Activated naive CD4-positive, alpha-beta T cell treated with anti-CD3 and anti-CD28 coated beads, Interleukin-2, amount 50 U/mL, for 24 hours (primary cell): ENCODE results near the gene PIP5K1C.
"Not testable (repeated sequence)": the region's sequence is repeated elsewhere in the genome, so short reads cannot be mapped to it uniquely, and the experiment has no call there.

Source experiments
- H3K27ac Mint-ChIP-seq: one replicate; pipeline ENCODE4 v1.8.0; 2021; ENCODE audit warnings: mild to moderate bottlenecking, mixed read lengths
- H3K27me3 Mint-ChIP-seq: one replicate; pipeline ENCODE4 v1.8.0; 2021; ENCODE audit warnings: mixed read lengths
- H3K36me3 Mint-ChIP-seq: one replicate; pipeline ENCODE4 v1.8.0; 2021; ENCODE audit warnings: mixed read lengths
- H3K4me1 Mint-ChIP-seq: one replicate; pipeline ENCODE4 v1.8.0; 2021; ENCODE audit warnings: mixed read lengths
- H3K4me3 Mint-ChIP-seq: one replicate; pipeline ENCODE4 v1.8.0; 2021; ENCODE audit warnings: mild to moderate bottlenecking, mixed read lengths
- H3K9me3 Mint-ChIP-seq: one replicate; pipeline ENCODE4 v1.8.0; 2021; ENCODE audit warnings: mixed read lengths

The PIP5K1C gene

DNA sequence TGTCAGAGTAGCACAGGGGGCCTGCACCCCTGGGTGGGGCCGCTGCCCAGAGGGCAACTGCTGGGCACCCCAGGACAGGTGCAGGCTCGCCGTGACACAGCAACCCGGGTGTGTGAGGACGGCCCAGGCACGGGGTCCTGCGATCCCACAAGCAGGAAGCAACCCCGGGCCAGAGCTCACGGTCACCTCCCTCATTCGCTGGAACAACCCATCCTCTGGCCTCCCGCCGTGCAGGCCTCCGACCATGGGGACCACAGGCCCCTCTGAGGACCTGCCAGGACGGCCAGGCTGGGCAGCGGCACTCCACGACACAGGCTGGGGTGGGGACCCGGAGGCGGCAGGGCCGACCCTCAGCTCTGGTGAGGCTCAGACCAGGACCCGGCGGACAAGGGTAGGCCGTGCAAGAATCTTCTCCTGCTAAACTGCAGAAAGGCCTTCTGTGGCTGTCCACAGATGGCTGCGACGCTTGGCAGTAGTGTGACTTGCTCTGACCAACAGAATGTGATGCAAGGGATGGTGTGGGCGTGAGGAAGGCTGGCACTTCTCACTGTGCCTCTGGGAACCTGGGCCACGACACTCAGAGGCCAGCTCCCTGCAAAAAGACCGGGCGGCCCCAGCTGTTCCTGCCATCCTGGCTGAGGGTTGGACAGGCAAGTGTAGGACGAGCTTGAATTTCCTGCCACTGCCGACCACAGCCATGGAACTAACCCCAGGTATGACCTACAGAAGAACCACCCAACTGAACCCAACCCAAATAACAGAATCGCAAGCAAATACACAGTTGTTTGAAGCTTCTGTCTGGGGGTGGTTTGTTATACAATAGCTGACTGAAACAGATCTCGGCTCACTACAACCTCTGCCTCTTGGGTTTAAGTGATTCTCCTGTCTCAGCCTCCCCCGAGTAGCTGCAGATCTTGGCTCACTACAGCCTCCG lies 26.5 kb downstream of the PIP5K1C start:
- Mint-ChIP-seq H3K4me1 (peaks cover 30% of the 10 kb centered on the region), H3K27ac (no peak overlapping the region), H3K36me3 (peaks cover 3% of the 10 kb centered on the region), H3K27me3 (no peaks in the 10 kb centered on the region), H3K4me3 (no peak overlapping the region), H3K9me3 (no peaks in the 10 kb centered on the region)

DNA sequence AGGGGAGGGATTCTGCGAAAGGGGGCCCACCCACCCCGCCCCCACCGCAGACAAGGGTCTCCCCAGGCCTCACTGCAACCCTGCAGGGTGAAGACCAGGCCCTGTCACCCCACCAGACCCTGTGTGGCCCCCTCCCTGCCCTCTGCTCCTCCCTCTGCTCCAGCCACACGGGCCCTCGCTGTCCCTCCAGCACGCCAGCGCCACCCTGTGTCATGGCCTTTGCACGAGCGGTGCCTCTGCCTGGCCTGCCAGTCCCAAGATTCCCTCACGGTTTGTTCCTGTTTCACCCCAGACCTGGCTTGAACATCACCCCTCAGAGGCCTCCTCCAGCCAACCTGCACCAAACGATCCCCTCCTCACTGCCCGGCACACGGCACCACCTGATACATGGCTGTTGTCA lies 27.3 kb downstream of the PIP5K1C start:
- H3K36me3 Mint-ChIP-seq = peaks cover 3% of the 10 kb centered on the region
- no peak overlapping the region for H3K4me3 Mint-ChIP-seq
- H3K27me3 Mint-ChIP-seq = no peaks in the 10 kb centered on the region
- H3K27ac Mint-ChIP-seq = no peak overlapping the region
- H3K9me3 Mint-ChIP-seq = no peaks in the 10 kb centered on the region
- peaks cover 30% of the 10 kb centered on the region for H3K4me1 Mint-ChIP-seq

DNA sequence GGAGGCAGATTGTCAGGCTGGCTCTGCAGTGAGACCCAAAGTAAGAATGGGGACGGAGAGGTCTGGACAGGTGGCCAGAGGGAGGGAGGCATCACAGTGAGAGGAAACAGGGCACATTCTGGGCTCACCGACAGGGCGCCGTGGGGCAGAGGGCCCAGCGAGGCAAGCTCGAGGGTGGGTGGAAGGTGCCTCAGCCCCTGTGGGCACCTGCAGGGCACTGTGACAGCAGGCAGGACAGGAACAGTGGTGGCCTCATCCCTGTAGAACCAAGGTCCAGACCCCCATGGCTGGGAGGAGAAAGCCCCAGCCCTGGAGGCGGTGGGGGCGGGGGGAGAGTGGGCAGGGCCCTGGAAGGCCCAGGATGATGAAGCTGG lies 27.7 kb downstream of the PIP5K1C start:
- Mint-ChIP-seq H3K4me1 (peaks cover 29% of the 10 kb centered on the region), H3K27me3 (no peaks in the 10 kb centered on the region), H3K4me3 (no peak overlapping the region), H3K36me3 (peaks cover 3% of the 10 kb centered on the region), H3K27ac (no peak overlapping the region), H3K9me3 (no peaks in the 10 kb centered on the region)

DNA sequence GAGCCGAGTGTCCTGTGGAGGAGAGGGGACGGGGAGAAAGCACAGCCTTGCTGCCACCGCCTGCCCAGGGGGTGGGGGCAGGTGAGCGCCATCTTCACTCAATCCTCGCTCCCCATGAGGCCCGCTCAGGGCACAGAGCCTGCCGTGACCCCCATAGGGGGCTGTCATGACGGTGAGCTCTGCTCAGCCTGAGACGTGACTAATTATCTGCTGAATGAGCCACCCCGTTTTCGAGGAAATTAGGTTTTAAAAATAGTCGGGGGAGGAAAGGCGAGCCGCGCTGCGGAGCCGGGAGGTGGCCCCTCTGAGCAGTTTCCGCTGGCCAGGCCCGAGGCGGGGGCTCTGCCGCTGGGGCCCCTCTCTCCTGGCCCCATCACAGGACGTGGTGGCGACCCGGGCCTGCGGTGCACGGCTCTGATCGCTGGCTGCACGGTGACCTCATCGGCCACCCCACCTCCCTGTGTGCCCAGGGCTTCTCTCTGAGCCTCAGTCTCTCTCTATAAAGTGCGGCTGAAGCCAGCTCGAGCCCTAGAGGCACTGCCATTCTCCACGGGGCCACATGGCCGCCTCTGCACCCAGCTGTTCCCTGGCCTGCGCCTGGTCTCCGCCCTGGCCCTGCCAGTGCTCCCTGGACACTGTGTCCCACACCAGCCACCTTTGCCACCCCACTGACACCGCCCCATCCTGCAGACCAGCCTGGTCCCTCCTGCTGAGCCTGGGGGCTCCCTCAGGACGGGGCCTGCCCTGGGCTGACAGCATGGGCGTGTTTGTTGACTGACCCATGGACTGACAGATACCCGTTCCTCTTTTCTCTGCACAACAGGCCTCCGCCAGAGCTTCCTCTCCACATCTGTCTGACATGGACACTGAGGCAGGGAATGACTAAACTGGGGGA lies 28.3 kb downstream of the PIP5K1C start:
- H3K27ac Mint-ChIP-seq = peak overlapping the region; percentile 8
- peaks cover 3% of the 10 kb centered on the region for H3K36me3 Mint-ChIP-seq
- no peaks in the 10 kb centered on the region for H3K27me3 Mint-ChIP-seq
- H3K4me1 Mint-ChIP-seq = peaks cover 28% of the 10 kb centered on the region
- no peaks in the 10 kb centered on the region for H3K9me3 Mint-ChIP-seq
- no peak overlapping the region for H3K4me3 Mint-ChIP-seq

DNA sequence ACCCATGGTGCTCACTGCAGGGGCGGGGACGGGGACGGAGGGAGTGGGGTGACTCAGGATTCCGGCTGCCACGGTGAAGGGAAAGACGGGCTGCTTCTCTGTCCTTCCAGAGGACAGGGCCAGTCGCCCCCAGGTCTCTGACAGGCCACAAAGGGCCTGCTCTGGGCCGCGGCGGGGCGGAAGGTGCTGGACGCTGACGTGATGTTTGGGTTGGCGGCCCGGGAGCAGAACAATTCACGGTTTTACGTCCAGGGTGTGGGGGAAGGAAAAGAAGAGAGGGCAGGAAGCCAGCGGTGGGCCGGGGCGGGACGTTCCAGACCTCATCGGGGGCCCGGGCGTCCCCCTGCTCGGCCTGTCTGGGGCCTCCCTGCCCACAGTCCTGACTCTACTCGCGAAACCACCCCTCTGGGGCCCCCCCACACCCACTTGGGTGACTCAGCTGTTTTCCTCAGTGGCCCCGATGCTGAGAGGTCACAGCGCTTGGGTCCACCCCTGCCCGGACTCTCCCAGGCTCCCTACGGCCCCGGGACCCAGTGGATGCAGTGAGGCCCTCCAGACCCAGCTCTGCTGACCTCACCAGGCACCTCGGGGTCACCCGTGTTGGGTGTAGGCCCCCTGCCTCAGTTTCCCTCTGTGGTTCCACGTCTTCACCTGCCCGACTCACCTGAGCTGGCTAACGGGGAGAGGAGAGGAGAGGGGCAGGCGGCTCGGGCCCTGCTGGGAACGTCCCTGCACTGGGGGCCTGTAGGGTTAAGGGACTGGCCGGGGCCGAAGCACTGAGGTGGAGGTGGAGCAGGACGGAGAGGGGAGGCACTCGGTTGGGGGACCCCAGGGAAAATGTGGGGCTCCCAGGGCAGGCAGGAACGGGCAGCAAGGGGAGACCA lies 29.2 kb downstream of the PIP5K1C start:
- H3K36me3 Mint-ChIP-seq = peaks cover 3% of the 10 kb centered on the region
- peak overlapping the region; percentile 51 for H3K27ac Mint-ChIP-seq
- no peaks in the 10 kb centered on the region for H3K27me3 Mint-ChIP-seq
- H3K4me1 Mint-ChIP-seq = peaks cover 29% of the 10 kb centered on the region
- H3K9me3 Mint-ChIP-seq = no peaks in the 10 kb centered on the region
- no peak overlapping the region for H3K4me3 Mint-ChIP-seq

DNA sequence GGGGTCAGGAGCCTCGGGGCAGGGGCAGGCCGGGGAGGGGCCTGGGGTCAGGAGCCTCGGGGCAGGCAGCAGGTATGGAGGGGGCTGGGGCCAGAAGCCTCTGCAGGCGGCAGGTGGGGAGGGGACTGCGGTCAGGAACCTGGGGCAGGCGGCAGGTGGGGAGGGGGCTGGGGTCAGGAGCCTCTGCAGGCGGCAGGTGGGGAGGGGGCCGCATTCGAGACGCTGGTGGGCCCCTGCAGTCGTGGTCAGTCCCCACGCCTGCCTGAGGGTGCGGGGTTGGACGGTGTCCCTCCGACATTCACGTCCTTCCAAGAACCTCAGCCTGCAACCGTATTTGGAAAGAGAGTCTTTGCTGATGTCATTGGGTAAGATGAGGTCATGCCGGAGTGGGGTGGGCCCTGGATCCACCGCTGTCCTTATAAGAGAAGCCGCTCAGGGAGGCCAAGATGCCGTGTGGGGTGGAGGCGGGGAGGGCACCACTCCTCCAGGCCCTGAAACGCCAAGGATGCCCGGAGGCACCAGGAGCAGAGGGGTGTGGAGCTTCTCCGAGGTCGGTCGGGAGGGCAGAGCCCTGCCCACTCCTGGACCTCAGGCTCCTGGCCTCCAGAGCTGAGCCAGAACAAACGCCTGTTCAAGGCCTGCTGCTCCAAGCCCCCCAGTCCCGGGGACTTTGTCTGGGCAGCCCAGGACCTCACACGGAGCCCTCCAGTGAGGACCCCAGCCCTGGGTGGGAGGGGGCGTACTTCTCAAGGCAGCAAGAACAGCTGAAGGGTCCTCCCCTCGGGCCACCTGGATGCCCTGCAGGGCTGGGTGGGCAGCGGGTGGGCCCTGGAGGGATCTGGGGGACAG lies 30.1 kb downstream of the PIP5K1C start:
- Mint-ChIP-seq H3K4me3 (no peak overlapping the region), H3K36me3 (peaks cover 3% of the 10 kb centered on the region), H3K27ac (no peak overlapping the region), H3K27me3 (no peaks in the 10 kb centered on the region), H3K4me1 (peaks cover 30% of the 10 kb centered on the region), H3K9me3 (no peaks in the 10 kb centered on the region)

DNA sequence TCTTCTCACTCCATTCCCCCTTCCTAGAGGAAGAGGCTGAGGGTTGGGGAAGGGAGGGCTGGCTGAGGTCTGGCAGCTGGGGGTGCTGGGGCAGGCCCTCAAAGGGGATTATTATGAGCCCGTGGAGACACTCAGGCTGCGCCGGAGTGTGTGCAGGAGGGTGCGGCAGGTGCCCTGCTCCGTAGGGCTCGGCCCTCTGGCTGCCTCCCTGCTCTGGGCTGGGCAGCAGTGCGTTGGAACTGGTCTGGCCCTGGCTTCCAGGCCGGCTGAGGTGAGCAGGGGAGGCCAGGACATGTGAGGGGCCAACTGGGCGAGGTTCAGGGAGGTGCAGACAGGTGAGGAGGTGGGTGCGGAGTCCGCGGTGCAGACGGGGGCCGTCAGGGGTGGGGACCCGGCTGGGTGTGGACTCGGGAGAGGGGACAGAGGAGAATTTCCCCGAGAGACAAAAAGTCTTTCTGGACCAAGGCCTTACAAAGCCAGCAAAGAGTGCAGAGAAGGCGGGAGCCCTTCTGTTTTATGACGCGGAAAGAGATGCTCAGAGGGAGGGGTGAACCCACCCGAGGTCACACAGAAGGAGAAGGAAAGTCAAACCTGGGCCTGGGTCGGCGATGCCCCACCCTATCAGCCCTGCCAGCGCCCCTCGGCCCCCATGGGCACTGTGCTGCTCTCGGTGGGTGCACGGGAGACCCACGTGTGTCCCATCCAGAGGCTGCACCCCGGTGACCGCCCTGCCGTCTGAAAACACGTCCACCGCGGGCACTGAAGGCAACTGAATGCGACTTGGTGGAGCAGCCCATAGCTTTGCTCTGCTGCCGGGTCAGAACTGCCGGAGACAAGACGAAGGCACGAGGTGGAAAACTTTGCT lies 31.0 kb downstream of the PIP5K1C start:
- no peaks in the 10 kb centered on the region for H3K9me3 Mint-ChIP-seq
- H3K4me1 Mint-ChIP-seq = peaks cover 26% of the 10 kb centered on the region
- H3K36me3 Mint-ChIP-seq = no peaks in the 10 kb centered on the region
- no peaks in the 10 kb centered on the region for H3K27me3 Mint-ChIP-seq
- H3K4me3 Mint-ChIP-seq = no peak overlapping the region
- H3K27ac Mint-ChIP-seq = peak overlapping the region; percentile 51

DNA sequence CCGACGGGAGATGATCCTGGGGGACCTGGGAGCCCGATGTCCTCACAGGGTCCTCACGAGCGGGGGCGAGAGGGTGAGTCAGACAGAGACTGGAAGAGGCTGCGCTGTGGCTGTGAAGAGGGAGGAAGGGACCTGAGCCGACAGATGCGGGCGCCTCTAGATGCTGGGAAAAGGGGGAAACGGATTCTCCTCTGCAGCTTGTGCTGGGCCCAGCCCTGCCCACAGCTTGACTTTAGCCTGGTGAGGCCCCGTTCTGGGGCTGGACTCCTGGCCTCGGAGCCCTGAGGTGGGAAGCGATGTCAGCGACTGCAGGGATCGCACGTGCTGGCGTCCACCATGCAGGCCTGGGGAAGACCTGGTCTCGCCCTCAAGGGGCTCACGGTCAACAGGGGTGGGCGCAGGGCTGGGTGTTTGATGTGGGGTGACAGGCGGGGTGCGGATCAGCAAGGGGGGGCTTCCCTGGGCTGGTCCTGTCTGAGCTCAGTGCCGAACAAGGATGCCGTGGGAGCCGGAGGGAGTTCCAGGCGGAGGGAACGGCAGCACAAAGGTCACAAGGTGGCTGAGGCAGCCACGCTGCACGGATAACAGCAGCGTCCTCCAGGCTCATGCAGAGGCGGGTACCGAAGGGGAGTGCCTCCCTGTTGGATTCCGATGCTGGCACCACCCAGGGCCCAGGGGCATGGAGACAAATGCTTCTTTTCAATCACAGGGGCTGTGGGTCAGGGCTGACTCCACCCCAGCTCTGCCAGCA lies 31.8 kb downstream of the PIP5K1C start:
- Mint-ChIP-seq H3K36me3 (no peaks in the 10 kb centered on the region), H3K4me3 (no peak overlapping the region), H3K27me3 (no peaks in the 10 kb centered on the region), H3K4me1 (peaks cover 26% of the 10 kb centered on the region), H3K9me3 (no peaks in the 10 kb centered on the region), H3K27ac (no peak overlapping the region)

DNA sequence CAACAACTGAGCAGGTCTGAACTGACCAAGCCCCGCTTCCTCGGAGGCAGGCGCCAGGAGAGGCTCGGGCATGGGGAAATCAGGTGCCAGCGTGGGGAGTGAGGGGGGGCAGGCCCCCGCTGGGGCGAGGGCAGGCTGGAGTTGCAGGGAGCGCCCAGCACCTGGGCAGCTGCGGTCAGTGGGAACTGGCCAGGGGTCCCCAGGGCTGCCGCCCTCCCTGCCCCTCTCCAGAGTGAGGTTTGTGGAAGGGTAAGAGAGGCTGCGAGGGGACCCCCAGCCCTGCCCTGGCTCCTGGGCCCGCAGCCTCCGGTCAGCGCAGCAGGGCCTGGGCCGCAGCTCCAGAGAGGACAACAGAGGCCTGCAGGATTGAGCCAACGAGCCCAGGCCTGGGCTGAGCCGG lies 32.5 kb downstream of the PIP5K1C start:
- Mint-ChIP-seq H3K4me3 (no peak overlapping the region), H3K27ac (no peak overlapping the region), H3K9me3 (no peaks in the 10 kb centered on the region), H3K27me3 (no peaks in the 10 kb centered on the region), H3K4me1 (peaks cover 26% of the 10 kb centered on the region), H3K36me3 (no peaks in the 10 kb centered on the region)

DNA sequence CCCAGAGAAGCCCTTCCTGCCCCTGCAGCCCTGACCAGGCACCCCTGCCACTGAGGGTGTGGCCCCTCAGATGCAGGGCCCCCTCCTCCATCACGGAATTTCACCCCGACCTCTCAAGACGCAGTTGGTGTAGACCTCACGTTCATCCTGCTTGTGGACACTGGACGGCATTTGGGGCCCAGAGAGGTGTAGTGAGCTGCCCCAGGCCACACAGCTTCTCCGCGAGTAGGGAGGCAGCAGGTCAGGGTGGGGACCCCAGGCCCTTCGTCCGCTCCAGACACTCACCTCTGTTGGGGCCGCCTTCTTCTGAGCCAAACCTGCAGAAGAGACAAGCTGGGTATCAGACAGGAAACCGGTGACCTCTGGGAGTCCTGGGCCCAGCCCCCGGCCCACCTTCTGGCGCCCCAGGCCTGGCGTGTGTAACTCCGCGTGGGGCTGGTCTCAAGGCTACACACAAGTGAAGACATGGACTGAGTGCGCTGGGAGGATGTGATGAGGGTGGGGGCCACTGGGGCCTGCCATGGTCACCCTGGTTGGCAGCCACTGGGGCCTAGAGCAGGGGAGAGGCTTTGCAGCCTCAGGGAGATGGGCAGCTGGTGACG lies 33.1 kb downstream of the PIP5K1C start:
- no peaks in the 10 kb centered on the region for H3K27me3 Mint-ChIP-seq
- H3K27ac Mint-ChIP-seq = no peak overlapping the region
- H3K4me3 Mint-ChIP-seq = no peak overlapping the region
- no peaks in the 10 kb centered on the region for H3K36me3 Mint-ChIP-seq
- H3K9me3 Mint-ChIP-seq = no peaks in the 10 kb centered on the region
- H3K4me1 Mint-ChIP-seq = peaks cover 22% of the 10 kb centered on the region

DNA sequence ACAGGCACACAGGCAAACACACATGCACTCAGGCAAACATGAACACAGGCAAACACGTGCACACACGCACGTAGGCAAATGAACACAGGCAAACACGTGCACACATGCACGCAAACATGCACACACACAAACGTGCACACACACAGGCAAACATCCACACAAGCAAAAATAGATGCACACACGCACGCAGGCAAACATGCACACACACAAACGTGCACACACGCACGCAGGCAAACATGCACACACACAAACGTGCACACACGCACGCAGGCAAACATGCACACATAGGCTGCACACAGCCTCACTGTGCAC lies 33.8 kb downstream of the PIP5K1C start:
- not testable (repeated sequence) for H3K27ac Mint-ChIP-seq, H3K27me3 Mint-ChIP-seq, H3K9me3 Mint-ChIP-seq, H3K36me3 Mint-ChIP-seq, H3K4me3 Mint-ChIP-seq
- H3K4me1 Mint-ChIP-seq = peaks cover 16% of the 10 kb centered on the region

DNA sequence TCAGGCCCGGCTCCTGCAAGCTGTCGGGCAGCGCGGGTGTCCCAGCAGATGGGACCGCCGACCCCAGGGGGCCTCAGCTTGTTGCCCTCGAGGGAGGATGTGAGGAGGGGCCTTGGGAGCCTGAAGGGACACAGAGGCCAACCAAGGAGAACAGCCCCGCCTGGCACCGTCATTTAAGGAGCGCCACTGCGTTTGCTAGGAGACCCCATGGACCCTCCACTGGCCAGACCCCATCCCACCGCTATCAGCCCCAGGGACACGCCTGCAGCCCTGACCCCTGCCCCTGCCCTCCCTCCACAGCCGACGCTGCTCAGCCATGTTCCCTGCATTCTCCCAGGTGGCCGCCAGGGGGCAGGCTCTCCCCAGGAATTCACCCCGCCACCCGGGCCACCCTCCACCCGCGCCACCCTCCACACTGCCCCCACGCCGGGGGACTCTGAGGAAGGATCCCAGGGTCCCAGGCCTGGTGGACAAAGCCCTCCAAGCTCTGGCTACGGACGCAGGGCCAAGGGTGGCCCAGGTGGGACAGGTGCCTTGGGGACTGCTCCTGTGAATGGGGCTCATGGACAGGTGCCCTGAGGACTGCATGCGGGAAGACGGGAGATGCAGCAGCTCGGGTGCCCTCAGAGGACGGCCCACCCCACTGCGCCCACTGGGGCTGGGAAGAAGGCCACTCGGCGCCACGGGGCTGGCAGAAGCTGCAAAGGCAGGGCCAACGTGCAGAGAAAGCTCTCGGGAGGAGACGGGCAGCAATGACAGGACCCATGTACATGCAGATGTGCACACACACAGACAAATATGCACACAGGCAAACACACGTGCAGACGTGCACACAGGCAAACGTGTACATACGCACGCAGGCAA lies 34.4 kb downstream of the PIP5K1C start:
- Mint-ChIP-seq H3K9me3 (no peaks in the 10 kb centered on the region), H3K27me3 (no peaks in the 10 kb centered on the region), H3K27ac (no peak overlapping the region), H3K4me1 (peaks cover 15% of the 10 kb centered on the region), H3K4me3 (no peak overlapping the region), H3K36me3 (no peaks in the 10 kb centered on the region)
